ENCODE measurements around the gene GPR108. TPM values are rescaled to one million over a fixed set of nuclear protein-coding genes. Genes with fewer than 3 reads are reported as not detected.

GPR108 gene
- total RNA-seq, 1 experiment from 2014 or later, result 39.4 TPM

DNA sequence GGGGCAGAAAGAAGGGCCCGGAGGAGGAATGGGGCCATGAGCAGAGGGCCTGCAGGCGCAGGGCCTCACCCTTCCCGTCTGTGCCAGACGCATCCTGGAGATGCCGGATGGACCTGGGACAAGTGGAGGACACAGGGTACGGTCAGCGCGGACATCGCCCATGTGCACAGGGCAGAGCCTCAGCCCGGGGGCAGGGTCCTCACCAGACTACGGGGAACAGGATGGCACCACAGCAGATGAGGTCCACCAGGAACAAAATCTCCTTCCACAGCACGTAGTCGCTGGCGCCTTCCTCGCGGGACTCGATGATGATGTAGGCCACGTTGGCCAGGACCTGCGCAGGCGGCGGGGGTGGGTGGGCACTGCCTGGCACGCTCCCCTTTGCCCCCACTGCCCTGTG, 5.6 kb downstream of the GPR108 start:
- DNase-seq, result no peak
- Histone ChIP-seq H3K4me3 (no peak overlapping the region), H3K27me3 (no peaks in the 10 kb centered on the region), H3K36me3 (no peaks in the 10 kb centered on the region), H3K9me3 (no peaks in the 10 kb centered on the region)

DNA sequence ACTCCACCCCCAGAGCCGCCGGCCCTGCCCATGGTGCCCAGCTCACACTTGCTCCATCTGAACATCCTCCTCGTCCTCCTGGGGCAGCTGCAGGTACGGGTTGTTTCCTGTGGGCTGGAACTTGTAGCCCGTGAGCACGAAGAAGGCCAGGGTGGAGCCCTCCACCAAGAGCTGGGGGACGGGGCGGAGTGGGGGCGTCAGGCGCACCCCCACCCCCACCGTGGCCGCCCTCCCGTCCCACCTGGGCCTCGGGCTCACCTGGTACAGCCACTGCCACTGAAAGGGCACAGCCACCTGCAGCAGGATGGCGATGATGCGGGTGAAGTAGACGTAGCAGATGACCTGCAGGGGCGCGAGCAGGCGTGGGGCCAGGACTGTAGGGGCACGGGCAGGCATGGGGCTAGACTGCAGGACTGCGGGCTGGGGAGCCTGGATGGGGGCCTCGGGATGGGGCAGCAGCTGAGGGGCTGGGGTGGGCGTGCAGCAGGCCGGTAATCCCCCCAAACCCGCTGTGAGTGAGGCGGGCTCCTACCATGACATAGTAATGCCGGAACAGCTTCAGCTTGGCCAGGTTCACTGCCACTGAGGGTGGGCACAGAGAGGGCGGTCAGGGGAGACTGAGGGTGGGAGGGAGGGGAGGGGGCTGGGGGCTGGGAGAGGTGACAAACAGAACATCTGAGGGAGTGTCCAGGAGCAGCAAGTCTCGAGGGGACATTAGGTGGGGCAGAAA, 6.3 kb downstream of the GPR108 start:
- Histone ChIP-seq H3K4me3 (no peak overlapping the region), H3K36me3 (no peaks in the 10 kb centered on the region), H3K9me3 (no peaks in the 10 kb centered on the region), H3K27me3 (no peaks in the 10 kb centered on the region)
- DNase-seq, result no peak

DNA sequence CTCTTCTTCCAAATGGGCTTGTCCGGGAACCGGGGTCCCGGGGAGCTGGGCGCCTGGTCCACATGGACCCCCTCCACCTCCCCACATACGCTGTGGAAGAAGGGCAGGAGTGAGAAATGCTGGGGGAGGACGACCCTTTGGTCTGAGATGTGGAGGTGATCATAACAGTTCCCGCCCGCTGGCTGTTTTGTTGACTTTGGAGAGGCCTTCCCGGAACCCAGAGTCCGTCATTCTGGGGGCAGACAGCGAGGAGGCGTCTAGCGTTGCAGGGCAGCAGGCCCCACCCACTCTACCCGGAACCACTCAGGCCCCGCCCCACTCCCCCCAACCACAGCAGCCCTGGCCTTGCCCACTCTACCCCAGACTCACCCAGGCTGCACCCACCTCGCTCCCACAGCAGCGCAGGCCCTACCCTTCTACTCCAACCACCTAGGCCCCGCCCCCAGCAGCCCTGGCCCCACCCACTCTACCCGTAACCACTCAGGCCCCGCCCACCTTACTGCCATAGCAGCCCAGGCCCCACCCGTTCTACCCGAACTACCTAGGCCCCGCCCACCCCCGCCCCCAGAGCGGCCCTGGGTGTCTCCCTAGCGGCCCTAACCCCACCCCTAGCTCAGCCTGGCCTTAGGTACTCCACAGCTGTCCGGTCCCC, 7.1 kb downstream of the GPR108 start:
- Histone ChIP-seq H3K4me3 (no peak overlapping the region), H3K9me3 (no peaks in the 10 kb centered on the region), H3K27me3 (no peaks in the 10 kb centered on the region), H3K36me3 (no peaks in the 10 kb centered on the region)
- DNase-seq, result no peak

DNA sequence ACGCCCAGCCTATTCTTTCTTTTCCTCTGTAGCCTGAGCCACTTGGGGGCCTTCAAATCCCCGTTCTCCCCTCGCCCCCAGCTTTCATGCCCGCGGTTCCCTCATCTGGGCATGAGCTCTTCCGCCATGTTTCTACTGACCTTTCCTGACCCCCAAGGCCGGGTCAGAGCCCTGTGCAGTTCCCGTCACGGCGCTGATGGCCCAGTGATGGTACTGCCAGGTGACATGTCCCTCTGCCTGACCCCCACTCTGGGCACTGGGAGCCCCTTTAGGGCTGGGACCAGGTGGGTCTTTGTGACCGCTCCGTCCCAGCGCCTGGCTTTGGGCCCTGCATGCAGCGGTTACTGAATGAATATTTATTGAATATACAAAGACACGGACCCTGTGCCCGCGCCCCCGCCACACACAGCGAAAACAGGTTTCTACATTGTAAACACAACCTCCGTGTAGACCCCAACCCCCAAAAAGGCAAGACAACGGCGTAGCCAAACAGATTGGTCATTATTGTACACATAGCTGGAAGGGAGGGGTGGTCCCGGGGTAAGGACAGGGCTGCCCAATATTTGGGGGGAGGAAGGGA, 7.7 kb downstream of the GPR108 start:
- Histone ChIP-seq H3K27me3 (no peaks in the 10 kb centered on the region), H3K4me3 (no peak overlapping the region), H3K9me3 (no peaks in the 10 kb centered on the region), H3K36me3 (no peaks in the 10 kb centered on the region)
- DNase-seq, result no peak

DNA sequence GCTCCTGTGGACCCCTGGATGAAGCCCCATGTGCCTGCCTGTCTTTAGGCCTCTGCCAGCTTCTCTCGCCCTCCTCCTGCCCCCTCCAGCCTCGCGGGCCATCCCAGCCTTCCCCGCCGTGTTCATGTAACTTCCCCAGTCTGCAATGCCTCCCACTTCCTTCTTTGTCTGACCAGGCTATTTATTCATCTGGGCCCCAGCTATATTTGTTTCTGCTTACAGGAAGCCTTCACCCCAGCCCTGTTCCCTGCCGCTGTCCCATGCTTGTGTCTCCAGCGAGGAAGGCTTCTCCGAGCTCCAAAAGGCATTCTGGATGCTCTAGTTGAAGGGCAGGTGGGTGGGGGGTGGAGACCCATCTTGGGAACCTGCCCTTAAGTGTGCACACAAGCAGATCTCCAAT, 9.0 kb downstream of the GPR108 start:
- no peaks in the 10 kb centered on the region for H3K9me3 ChIP-seq
- no peaks in the 10 kb centered on the region for H3K36me3 ChIP-seq
- DNase-seq, result no peak
- no peak overlapping the region for H3K4me3 ChIP-seq
- H3K27me3 ChIP-seq, result no peaks in the 10 kb centered on the region

DNA sequence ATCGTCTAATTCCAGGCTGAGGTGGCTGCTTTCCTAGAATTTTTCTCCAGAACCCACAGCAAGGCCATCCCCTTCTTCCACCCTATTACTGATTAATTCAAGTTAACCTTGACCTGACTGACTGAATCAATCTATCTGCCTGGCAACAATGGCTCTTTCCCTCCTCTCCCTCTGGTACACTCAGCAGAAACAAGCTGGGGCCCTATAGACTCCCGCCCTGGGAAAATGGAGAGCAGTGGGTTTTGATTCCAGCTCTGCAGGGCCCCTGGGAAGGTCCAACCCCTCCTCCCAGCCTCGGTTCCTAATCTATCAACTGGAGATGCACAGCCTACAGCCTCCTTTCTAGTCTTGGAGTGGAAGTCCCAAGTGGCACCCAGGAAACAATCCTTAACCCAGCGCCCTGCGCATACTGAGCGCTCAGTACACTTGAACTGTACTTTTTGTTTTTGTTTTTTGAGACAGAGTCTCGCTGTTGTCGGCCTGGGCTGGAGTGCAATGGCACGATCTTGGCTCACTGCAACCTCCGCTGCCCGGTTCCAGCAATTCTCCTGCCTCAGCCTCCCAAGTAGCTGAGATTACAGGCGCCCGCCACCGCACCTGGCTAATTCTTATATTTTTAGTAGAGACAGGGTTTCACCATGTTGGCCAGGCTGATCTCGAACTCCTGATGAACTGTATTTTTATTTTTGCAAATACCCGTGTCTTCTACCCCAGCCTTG, 11.7 kb downstream of the GPR108 start:
- no peaks in the 10 kb centered on the region for H3K36me3 ChIP-seq
- H3K27me3 ChIP-seq, result no peaks in the 10 kb centered on the region
- no peak overlapping the region for H3K4me3 ChIP-seq
- H3K9me3 ChIP-seq, result no peaks in the 10 kb centered on the region
- no peak for DNase-seq

DNA sequence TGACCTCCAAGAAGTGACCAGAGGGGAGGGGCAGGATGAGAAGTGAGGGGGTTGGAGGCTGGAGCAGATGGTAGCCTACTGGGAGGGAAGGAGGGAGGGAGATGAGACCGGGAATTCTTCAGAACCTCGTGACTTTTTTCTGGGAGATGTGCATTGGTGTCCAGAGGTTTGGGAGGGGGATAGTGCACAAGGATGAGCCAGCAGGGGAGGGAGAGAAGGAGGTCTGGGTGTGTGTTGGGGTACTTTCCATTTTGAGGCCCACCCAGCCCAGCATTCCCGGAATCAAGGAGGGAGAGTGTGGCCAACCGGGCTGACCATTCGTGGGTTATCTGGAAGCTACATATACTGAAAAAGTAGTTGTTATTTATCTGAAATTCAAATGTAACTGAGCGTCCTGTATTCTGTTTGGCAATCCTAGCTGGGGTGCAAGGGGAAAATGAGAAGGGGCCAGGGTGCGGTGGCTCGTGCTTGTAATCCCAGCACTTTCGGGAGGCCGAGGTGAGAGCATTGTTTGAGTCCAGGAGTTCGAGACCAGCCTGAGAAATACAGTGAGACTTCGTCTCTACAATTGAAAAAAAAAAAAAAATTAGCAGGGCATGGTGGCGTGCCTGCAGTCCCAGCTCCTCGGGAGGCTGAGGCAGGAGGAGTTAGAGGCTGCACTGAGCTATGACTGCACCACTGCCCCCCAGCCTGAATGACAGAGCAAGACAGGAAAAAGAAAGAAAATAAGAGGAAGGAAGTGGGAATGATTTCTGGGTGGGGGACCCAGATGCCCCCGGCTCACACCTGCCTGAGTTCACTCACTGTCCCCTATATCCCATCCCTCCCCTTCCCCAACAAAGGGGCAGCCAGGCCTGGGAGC, 12.5 kb downstream of the GPR108 start:
- H3K27me3 ChIP-seq, result no peaks in the 10 kb centered on the region
- H3K4me3 ChIP-seq, result no peak overlapping the region
- no peaks in the 10 kb centered on the region for H3K9me3 ChIP-seq
- no peaks in the 10 kb centered on the region for H3K36me3 ChIP-seq
- no peak for DNase-seq

DNA sequence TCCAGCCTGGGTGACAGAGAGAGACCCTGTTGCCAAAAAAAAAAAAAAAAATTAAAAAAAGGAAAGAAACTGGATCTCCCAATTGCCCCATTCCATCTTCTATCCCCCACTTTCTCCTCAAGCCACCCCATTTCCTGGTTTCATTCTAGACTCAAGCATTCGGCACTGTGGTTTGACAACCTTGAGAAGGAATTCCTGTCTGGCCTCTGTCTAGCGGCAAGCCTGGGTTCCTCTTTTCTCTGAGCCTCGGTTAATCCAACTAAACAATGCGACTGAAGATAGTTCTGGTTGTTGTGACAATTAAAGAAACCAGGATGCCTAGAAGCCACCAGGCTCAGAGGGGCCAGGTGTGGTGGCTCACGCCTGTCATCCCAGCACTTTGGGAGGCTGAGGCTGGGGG, 13.6 kb downstream of the GPR108 start:
- Histone ChIP-seq H3K4me3 (no peak overlapping the region), H3K36me3 (no peaks in the 10 kb centered on the region), H3K27me3 (no peaks in the 10 kb centered on the region), H3K9me3 (no peaks in the 10 kb centered on the region)
- no peak for DNase-seq

DNA sequence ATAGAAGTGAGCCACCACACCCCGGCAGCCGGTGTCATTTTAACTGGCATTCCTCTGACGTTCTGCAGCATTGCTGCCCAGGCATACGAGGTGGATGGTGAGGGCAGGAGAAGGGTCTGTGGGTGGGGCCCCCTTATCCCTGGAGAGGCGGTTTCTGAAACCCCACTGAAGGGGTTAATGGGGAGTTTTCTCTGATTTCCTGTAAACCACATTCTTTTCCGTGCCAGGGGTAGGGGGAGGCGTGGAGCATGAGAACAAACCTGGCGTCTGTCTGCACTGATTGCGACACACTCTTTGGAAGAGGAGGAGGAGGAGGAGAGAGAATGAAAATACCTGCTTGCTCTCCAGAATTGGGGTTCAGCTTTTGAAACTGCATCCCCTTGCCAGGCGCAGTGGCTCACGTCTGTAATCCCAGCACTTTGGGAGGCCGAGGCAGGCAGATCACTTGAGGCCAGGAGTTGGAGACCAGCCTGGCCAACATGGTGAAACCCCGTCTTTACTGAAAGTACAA, 14.2 kb downstream of the GPR108 start:
- DNase-seq, result no peak
- Histone ChIP-seq H3K9me3 (no peaks in the 10 kb centered on the region), H3K27me3 (no peaks in the 10 kb centered on the region), H3K4me3 (no peak overlapping the region), H3K36me3 (no peaks in the 10 kb centered on the region)

DNA sequence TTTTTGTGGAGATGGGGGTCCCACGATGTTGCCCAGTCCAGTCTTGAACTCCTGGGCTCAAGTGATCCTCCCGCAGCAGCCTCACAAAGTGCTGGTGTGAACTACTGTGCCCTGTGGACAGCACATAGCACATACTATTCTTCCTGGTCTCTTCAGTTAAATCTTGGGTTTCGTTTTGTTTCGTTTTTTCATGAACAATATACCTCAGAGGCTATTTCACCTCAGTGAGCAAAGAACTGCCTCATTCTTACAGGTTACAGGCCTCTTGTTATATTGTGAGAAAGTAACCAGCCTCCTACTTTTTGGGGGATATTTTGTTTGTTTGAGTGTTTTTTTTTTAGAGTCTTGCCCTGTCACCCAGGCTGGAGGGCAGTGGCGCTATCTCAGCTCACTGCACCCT, 15.6 kb downstream of the GPR108 start:
- Histone ChIP-seq H3K4me3 (no peak overlapping the region), H3K9me3 (no peaks in the 10 kb centered on the region), H3K27me3 (no peaks in the 10 kb centered on the region), H3K36me3 (no peaks in the 10 kb centered on the region)
- no peak for DNase-seq

DNA sequence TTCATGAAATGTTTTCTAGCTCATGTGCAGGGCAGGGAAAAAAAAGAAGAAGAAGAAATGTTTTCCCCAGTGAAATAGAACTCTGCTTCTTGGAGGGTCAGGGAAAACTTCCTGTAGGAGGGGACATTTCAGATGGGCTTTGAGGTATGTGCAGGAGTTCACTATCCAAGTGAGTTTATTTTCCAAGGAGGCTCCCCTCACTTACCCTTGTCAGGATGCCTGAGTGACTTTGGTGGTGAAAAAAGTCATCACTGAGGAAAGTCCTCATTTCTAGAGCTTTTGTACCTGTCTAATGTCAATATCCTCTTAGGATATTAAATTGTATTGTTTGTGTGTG, 16.3 kb downstream of the GPR108 start:
- Histone ChIP-seq H3K27me3 (no peaks in the 10 kb centered on the region), H3K4me3 (no peak overlapping the region)
- no peak for DNase-seq

DNA sequence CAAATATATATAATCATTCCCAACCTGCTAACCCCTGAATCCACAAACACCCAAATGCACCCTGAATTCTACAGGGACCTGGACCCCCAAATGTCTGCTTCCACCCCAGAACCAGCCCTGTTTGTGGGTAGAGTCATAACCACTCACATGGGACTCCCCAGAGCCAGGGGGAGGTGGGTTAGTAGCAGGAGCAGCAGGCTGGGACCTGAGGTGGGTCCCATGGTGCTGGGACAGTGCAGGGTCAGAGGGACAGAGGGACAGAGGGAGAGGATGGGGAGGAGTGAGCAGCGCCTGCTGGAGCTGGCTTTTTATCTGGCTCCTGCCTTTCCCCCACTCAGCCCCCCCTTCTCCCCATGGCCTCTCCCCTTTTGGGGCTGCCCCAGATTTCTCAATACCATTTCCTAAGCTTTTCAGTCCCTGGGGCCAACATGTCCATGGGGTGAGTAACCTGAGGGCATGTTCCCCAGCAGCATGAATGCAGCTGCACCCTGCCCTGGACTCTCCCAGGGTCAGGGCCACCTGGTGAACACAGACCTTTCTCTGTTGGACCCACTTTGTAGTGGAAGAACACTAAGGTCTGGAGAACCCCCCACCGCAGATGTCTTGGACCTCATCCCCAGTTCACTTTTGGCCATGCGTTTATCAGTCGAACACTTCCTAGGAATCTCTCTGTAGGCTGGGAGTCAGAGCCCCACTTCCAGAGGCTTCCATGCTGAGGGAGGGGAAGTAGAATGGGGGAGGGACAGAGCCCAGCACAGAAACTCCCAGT, 16.8 kb downstream of the GPR108 start, which contains the start of gene C3:
Gene C3 (minus strand): TSS at position 282 of the 769 bp plus-strand sequence. CDS start 61 bp downstream, at position 221.
- peak; percentile 59 for DNase-seq
- no peak within 1 kb of the TSS for H3K4me3 ChIP-seq

More for the DNA sequence above, 16.3 kb downstream of the GPR108 start:
- H3K9me3 ChIP-seq, result no peaks in the 10 kb centered on the region
- no peaks in the 10 kb centered on the region for H3K36me3 ChIP-seq

DNA sequence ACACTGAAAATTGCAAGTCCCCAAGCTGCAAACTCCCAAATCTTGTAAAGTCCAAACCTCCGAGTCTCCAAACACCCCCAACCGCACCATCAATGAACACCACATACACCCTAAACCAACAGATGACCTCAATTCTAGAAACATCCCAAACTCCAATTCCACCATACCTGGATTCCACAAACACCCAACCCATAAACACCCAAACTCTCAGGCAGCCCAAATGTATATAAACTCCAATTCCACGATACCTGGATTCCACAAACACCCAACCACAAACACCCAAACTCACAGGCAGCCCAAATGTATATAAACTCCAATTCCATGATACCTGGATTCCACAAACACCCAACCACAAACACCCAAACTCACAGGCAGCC, 17.4 kb downstream of the GPR108 start:
- Histone ChIP-seq H3K36me3 (no peaks in the 10 kb centered on the region), H3K4me3 (no peak overlapping the region), H3K9me3 (no peaks in the 10 kb centered on the region), H3K27me3 (no peaks in the 10 kb centered on the region)
- no peak for DNase-seq

More for the DNA sequence above, 16.8 kb downstream of the GPR108 start, which contains the start of gene C3:
- H3K36me3 ChIP-seq, result no peaks in the 10 kb centered on the region
- no peaks in the 10 kb centered on the region for H3K9me3 ChIP-seq
- no peaks in the 10 kb centered on the region for H3K27me3 ChIP-seq

DNA sequence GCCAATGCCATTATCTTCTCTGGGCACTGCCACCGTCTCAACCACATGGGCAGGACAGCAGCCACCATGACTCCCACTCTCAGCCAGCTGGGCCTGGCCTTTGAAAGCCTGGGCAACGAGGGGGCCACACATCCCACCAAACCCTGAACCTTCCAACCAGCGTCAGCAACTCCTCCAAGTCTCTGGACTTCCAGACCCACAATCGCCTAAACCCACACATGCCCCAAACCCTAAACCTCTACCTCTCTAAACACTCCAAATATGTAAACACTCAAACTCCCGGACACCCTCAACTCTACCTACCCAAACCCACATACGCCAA, 17.9 kb downstream of the GPR108 start:
- no peak for DNase-seq
- Histone ChIP-seq H3K4me3 (no peak overlapping the region), H3K9me3 (no peaks in the 10 kb centered on the region), H3K36me3 (no peaks in the 10 kb centered on the region), H3K27me3 (no peaks in the 10 kb centered on the region)

DNA sequence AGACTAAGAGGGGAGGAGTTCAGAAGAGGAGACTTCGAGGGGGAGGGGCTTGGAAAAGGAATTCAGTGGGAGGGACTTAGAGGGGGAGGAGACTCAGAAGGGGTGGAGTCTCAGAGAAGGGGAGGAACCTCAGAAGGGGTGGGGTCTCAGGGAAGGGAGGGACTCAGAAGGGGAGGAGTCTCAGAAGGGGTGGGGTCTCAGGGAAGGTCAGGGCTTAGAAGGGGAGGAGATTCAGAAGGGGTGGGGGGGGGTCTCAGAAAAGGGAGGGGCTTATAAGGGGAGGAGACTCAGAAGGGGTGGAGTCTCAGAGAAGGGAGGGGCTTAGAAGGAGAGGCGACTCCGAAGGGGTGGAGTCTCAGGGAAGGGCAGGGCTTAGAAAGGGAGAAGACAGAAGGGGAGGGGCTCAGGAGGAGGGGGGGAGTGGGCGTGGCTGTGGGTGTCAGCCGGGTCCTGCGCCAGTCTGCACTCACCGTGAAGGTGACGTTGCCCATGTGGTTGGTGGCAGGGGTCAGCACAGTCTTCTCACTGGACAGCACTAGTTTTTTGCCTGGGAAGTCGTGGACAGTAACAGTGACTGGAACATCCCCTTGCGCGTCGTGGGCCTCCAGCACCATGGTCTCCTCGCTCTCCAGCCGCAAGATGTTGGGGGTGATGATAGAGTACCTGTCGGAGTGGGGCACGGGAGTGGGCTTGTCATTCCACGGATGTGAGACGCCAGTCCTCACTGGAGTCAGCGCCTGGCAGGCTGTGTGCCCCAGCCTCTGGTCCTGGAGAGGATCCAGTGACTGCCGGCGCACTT, 18.4 kb downstream of the GPR108 start:
- Histone ChIP-seq H3K36me3 (no peaks in the 10 kb centered on the region), H3K9me3 (no peaks in the 10 kb centered on the region), H3K27me3 (no peaks in the 10 kb centered on the region), H3K4me3 (no peak overlapping the region)
- DNase-seq, result no peak
